Endometrium (tissue), 2 donors: ENCODE data around the gene GP1BA.

Experiments
- FAIRE-seq: peaks from 2 replicates; lab custom pipeline; 2012; peaks lifted over from hg19 to GRCh38; lab: Jason Lieb, UNC
- donor health status: control.
- donor health status: control.

GP1BA gene

DNA sequence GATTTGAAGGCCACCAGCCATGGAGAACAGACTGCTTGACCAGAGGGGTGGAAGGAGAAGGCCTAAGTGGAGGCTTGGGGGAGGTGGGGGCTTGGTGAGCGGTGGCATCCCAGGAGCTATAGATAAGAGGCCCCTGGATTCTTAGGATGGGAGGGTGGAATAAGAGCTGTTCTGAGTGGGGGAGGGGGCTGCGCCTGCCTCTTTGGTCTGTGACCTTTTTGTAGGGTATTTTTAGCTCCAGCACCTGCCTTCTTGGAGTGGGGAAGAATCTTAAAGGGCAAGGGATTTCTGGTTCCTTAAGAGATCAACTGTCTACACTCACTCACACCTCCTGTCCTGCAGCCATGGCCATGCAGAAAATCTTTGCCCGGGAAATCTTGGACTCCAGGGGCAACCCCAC lies 19.4 kb downstream of the GP1BA start:
- FAIRE-seq = no peak

- FAIRE-seq = no peak
These were observed 21.4 kb downstream of the GP1BA start for GRCh38 chr17:4953451-4953961.

GRCh38 chr17:4955091-4955490 lies 23.0 kb downstream of the GP1BA start:
- FAIRE-seq = no peak

- FAIRE-seq = no peak
These were observed 24.5 kb downstream of the GP1BA start for GRCh38 chr17:4956493-4957061.

DNA sequence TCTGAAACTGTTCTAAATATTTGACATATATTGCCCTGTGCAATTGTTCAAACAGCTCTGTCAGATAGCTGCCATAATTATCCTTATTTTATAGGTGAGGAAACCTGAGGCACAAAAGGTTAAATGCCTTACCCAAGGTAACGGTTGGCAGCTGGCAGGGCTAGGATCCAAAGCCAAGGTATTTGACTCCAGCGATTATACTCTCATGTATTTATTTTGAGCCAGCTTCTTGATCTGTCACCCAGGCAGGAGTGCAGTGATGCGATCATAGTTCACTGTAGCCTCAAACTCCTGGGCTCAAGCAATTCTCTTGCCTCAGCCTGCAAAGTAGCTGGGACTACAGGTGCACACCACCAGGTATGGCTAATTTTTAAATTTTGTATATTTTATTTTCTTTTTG lies 26.0 kb downstream of the GP1BA start:
- FAIRE-seq = no peak

DNA sequence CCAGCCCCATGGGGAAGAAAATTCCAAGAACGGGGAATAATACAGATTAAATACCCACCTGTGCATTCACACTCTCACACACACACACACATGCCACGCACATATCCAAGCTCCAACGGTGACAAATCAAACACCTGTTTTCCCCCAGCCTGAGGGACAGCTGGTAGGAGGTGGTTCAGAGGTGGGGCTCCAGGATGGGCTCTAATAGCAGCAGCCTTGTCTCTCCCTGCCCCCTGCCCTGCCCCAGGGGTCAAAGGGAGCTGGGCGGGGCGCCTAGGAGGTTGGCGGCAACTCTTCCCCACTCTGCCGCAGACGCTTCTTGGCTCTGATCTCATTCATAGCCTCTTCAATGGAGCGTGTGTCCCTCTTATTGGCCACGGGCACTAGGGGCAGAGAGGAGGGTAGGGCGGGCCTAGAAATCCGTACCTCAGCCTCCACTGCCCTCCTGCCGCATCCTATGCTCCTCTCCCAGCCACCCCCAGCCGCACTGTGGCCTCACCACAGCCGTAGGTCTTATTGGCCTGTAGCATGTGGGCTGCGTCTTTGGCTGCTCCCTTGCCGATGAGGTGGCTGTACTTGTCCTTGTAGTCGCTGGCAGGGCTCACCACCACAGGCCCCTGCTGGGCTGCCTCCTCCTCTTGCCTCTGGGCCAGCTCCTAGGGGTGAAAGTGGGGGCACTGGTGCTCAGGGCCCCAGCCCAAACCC lies 27.3 kb downstream of the GP1BA start:
- FAIRE-seq = no peak

DNA sequence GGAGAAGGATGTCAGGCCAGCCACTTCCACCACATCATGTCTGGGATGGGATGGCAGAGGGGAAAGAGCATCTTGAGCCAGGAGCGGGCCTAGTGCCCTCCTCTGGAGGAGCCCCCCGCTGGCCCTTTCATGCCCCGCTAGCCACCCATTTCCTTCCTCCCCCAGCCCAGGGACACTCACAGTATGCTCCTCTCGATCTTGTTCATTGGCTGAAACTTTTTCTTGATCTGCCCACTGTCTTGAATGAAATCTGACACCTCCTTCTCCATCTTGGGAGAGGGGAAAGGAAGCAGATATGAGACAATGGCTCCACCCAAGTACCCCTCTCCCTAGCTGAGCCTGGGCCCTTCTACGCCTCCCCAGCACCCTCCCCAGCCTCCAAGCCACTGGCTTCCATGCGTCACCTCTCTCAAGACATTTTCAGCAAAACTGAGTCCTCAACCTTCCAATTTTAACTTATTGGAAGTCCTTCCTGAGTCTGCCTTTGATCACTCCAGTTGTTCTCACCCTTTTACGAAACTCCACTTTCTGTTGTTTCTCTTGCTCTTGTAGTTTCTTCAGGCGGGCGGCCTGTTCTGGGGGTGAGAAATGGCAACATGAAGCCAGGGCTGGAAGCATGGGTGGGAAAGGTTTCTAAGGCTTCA lies 28.3 kb downstream of the GP1BA start:
- FAIRE-seq = no peak

DNA sequence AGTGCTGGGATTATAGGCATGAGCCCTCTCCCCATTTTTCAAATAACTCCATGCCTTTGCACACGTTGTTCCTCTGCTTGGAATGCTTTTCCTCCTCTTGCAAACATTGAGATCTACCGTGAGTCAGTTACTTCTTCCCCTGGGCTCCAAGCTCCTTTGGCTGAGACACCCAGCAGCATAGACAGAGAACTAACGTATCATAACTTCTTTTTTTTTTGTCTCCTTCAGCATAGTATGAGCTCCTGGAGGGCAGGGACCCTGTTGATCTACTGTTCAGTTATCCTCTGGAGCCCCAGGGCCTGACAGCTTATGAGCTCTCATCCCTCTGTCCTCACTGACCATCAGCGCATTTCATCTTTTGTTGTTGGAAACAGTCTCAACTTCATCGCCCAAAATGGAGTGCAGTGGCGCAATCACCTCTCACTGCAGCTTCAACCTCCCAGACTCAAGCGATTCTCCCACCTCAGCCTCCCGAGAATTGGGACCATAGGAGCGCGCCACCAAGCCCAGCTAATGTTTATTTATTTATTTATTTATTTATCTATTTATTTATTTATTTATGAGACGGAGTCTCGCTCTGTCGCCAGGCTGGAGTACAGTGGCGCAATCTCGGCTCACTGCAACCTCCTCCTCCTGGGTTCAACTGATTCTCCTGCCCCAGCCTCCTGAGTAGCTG lies 33.4 kb downstream of the GP1BA start:
- no peak for FAIRE-seq

DNA sequence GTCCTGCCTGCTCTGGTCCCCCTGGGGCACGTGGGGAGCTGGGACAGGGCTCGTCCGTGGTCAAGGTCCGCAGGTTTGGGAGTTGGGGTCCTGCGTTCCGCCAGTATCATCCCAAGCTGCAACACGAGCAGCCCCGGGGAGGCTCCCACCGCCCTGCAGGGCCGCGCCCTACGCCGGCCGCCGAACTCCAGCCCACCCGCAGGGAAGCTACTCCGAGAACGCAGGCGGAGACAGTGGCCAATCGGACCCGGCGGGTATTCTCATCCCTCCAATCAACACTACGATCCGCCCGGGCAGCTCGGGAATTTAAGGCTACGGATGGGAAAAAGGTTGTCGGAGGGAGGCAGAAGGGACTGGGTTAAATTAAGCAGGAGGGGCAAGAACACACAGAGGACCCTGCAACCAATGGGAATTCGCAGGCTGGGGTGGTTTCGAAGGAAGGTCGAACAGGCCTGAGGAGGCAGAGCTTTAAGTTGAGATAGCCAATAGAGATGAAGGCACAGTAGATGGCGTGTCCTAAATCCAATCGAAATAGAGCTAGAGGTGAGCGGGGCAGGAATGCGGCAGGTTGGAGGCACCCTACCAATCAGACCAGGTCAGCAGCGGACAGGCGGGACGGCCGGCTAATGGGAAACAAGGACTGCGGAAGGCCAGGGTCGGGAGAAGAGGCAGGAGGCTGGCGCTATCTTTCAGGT lies 34.9 kb downstream of the GP1BA start:
- peak; percentile 100 for FAIRE-seq

- no peak for FAIRE-seq
These were observed 35.7 kb downstream of the GP1BA start, which contains the start of gene SPAG7 for GRCh38 chr17:4967539-4968485. Gene SPAG7, minus strand, starts transcription at chr17:4967817. Its CDS starts 13 bp downstream, at chr17:4967804.

DNA sequence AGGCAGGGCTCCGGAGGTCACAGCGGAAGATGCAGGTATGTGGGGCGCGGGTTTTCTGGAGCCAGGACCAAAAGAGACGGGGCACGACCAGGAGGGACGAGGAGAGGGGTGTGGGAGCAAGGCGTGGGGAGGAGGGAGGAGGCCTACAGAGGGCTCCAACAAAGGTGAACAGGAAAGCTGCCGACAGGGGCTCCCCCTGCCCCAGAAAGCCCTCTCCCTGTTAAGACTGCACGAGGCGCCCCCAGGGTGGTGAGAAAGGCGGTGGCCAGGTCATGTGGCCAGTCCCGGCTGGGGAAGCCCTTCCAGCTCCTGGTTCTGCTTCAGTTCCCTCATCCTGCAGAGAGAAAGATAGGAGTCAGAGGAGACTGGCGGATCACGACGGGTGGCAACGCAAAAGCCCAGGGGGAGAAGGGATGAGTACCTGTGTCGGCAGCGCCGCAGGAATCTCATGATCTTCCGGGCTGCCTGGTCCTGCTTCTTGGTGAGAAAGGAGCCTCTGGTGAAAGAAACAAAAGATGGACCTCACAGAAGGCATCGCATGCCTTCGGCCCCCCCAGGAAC lies 36.5 kb downstream of the GP1BA start:
- FAIRE-seq = no peak

DNA sequence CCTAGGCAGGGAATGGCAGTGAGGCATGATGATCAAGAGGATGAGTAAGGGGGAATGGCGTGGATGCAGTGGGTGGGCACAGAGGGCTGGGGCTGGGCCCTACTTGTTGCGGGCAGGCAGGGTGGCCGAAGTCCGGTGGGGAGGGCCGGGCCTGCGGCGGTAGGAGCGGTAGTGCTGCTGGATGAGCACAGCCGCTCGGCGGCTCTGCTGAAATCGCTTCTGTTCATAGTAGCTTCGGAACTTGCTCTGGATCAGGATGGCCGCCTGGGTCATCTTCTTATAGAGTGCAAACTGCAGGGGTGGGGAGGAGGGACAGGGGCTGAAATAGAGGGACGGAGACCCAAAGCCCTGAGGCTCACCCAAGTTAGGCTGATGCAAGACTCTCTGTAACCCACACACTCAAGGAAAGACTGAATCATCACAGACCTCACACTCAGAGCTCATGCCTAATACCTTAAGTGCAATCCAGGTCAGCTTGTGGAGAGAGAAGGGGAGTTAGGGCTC lies 37.0 kb downstream of the GP1BA start:
- no peak for FAIRE-seq

DNA sequence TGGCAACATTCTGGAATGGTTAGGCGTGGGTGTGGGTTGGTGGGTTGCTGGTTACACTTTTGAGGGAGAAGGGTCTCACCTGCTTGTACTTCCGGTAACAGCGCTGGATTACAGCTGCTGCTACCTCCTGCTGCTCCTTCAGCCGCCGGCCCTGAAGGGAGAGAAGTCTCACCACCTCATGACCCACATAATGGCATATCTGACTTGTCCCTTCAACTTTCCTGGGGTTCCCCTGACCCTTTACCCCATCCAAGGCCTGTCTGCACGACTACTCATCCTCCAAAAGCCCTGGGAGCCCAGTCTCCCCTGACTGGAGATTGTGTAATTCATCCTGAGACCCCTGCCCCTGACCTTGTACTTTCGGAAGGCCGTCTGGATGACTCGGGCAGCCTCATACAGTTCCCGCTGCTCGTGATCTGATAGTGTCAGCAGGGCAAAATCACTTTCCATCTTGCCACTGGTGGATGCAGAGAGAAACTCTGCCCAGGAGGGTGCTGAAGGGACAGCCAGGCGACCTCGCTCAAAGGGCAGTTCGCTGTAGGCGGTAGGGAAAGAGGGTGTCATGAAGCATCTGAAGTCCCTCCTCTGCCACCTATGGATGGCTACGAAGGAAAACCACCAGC lies 37.6 kb downstream of the GP1BA start:
- FAIRE-seq = no peak

GRCh38 chr17:4970273-4970672 lies 38.2 kb downstream of the GP1BA start:
- FAIRE-seq = no peak

DNA sequence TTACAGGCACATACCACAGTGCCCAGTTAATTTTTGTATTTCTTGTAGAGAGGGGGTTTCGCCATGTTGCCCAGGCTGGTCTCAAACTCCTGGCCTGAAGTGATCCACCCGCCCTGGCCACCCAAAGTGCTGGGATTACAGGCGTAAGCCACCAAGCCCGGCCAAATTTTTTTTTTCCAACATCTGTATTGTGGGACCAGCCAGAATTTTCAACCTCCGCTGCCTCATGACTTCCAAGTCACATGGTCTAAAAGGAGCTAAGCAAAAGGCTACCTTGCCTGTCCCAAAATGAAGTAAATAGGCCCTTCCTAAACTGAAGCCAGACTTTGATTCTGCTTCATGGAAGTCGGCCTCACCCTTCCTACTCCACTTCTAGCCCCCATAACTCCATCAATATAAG lies 39.7 kb downstream of the GP1BA start:
- no peak for FAIRE-seq

GRCh38 chr17:4972322-4972721 lies 40.2 kb downstream of the GP1BA start:
- FAIRE-seq = no peak

DNA sequence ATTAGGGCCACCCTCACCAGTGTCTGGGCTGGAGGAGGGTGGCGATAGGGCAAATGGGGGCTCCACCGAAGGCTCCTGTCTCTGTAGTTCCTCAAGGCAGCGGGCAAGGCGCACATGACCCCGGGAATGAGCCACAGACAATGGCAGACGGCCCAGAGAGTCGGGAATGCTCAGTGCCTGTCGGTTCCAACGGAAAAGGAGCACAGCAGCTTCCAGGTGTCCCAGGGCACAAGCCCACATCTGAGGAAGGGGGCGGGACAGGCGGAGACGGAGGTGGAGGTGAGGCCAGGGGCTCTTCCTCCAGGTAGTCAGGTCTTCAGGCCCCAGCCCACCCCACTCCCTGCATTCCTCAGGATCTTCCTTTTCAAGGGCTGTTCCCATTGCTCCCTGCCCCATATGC lies 40.7 kb downstream of the GP1BA start:
- FAIRE-seq = no peak

DNA sequence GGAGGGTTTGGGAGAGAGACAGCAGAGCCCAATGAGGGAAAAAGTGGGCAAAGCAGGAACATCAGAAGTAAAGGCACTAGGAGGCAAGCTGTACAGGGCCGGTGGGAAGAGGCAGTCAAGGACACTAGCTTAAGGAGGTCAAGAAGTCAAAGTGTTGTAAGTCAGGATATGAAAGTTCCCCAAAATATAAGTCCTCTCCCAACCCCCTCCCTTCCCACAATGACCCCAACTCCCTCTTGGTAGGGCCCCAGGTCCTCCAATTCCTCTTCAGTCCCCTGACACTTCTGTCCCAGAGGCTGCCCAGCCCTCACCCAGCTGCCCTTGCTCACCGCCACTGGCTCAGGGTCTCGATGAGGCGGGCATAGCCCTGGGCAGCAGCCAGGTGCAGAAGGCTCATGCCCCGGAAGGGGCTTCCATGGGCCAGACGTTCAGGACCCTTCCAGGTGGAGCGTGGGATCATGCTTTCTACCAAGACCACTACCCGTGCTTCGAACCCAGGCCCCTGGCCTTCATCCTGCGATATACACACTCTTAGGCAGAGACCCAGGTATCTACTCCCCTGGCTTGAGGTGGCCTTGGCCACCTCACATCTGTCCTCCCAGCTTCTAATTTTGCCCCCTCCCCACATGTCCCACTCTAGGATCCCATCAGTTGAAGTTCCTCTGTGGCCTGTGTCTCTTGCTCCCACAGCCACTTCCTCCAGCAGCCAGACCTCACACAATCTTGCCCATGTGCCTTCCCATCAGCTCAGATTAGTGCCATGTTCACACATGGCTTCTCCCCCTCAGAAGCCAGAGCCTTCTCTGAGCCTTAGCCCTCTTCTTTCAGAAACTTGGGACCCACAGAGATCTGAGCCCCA lies 41.4 kb downstream of the GP1BA start:
- FAIRE-seq = no peak

GRCh38 chr17:4974115-4974670 lies 42.1 kb downstream of the GP1BA start:
- no peak for FAIRE-seq
